IgD-negative memory B cell (primary cell): Measurements from ENCODE around the gene CIBAR2. TPM values are rescaled to one million over a fixed set of nuclear protein-coding genes. Genes with fewer than 3 reads are reported as not detected.
A peak's percentile ranks its signal among the peaks of the same experiment; 100 is the strongest.

Source experiments
- H3K27ac Mint-ChIP-seq, 3 donors: one replicate each; pipeline ENCODE4 v1.8.0; 2020 to 2022; ENCODE audit warnings: mild to moderate bottlenecking in 3 of 3, mixed read lengths in 3 of 3, moderate library complexity in 1 of 3
- H3K27me3 Mint-ChIP-seq: one replicate; pipeline ENCODE4 v1.8.0; 2021; ENCODE audit warnings: mixed read lengths
- H3K36me3 Mint-ChIP-seq: one replicate; pipeline ENCODE4 v1.8.0; 2020; ENCODE audit warnings: mild to moderate bottlenecking, mixed read lengths
- H3K4me1 Mint-ChIP-seq, 3 donors: one replicate each; pipeline ENCODE4 v1.8.0; 2020 to 2022; ENCODE audit warnings: mixed read lengths in 3 of 3, mild to moderate bottlenecking in 1 of 3
- H3K4me3 Mint-ChIP-seq, 4 donors: one replicate each; pipeline ENCODE4 v1.8.0; 2020 to 2022; ENCODE audit warnings: mild to moderate bottlenecking in 4 of 4, mixed read lengths in 4 of 4, moderate library complexity in 3 of 4
- H3K9me3 Mint-ChIP-seq, 3 donors: one replicate each; pipeline ENCODE4 v1.8.0; 2020 to 2021; ENCODE audit warnings: mixed read lengths in 3 of 3, mild to moderate bottlenecking in 1 of 3
- polyA plus RNA-seq: library from polyadenylated mRNA; unstranded; fragments of 300-500 nt; fragmentation: Illumina TruSeq; gene quantifications from one replicate; pipeline ENCODE4 v1.2.3, GENCODE V29; 2021

CIBAR2 gene
- polyA plus RNA-seq, 1 donor from 2014 or later: not detected

- H3K27ac Mint-ChIP-seq: no peak overlapping the region
- H3K27me3 Mint-ChIP-seq: peaks cover 7% of the 10 kb centered on the region
- H3K36me3 Mint-ChIP-seq: no peaks in the 10 kb centered on the region
- H3K9me3 Mint-ChIP-seq: peaks cover 0 to 5% (median 0%) of the 10 kb centered on the region in 3 donors
- H3K4me3 Mint-ChIP-seq: no peak overlapping the region
- H3K4me1 Mint-ChIP-seq: no peaks in the 10 kb centered on the region
Observed at GRCh38 chr16:85149776-85150175, 37.5 kb upstream of the CIBAR2 start.

GRCh38 chr16:85148931-85149330 lies 36.7 kb upstream of the CIBAR2 start:
- Mint-ChIP-seq H3K4me1 (no peaks in the 10 kb centered on the region), H3K4me3 (no peak overlapping the region), H3K9me3 (peaks cover 0 to 5% (median 0%) of the 10 kb centered on the region in 3 donors), H3K27ac (no peak overlapping the region), H3K36me3 (no peaks in the 10 kb centered on the region), H3K27me3 (peaks cover 7% of the 10 kb centered on the region)

- H3K4me3 Mint-ChIP-seq: no peak overlapping the region
- H3K4me1 Mint-ChIP-seq: no peaks in the 10 kb centered on the region
- no peaks in the 10 kb centered on the region for H3K36me3 Mint-ChIP-seq
- peaks cover 0 to 5% (median 0%) of the 10 kb centered on the region in 3 donors for H3K9me3 Mint-ChIP-seq
- H3K27me3 Mint-ChIP-seq: peaks cover 7% of the 10 kb centered on the region
- no peak overlapping the region for H3K27ac Mint-ChIP-seq
Observed at GRCh38 chr16:85146922-85147651, 34.8 kb upstream of the CIBAR2 start.

GRCh38 chr16:85146532-85146797 lies 34.2 kb upstream of the CIBAR2 start:
- no peaks in the 10 kb centered on the region for H3K4me1 Mint-ChIP-seq
- no peaks in the 10 kb centered on the region for H3K36me3 Mint-ChIP-seq
- peaks cover 0 to 5% (median 0%) of the 10 kb centered on the region in 3 donors for H3K9me3 Mint-ChIP-seq
- H3K27me3 Mint-ChIP-seq: peaks cover 7% of the 10 kb centered on the region
- H3K27ac Mint-ChIP-seq: no peak overlapping the region
- no peak overlapping the region for H3K4me3 Mint-ChIP-seq

- Mint-ChIP-seq H3K9me3 (peaks cover 0 to 5% (median 0%) of the 10 kb centered on the region in 3 donors), H3K4me1 (no peaks in the 10 kb centered on the region), H3K36me3 (no peaks in the 10 kb centered on the region), H3K4me3 (no peak overlapping the region), H3K27ac (no peak overlapping the region), H3K27me3 (peaks cover 9% of the 10 kb centered on the region)
Observed at GRCh38 chr16:85145734-85146531, 33.7 kb upstream of the CIBAR2 start.

- Mint-ChIP-seq H3K27me3 (peaks cover 5% of the 10 kb centered on the region), H3K36me3 (no peaks in the 10 kb centered on the region), H3K27ac (no peak overlapping the region), H3K4me3 (no peak overlapping the region), H3K4me1 (no peaks in the 10 kb centered on the region), H3K9me3 (no peaks in the 10 kb centered on the region)
Observed at GRCh38 chr16:85145188-85145587, 32.9 kb upstream of the CIBAR2 start.

- H3K9me3 Mint-ChIP-seq: peaks cover 0 to 2% (median 0%) of the 10 kb centered on the region in 3 donors
- H3K27ac Mint-ChIP-seq: peak overlapping the region in 1 of 3 donors; percentile 53
- H3K4me3 Mint-ChIP-seq: peak overlapping the region in 1 of 4 donors; percentile 41
Observed at GRCh38 chr16:85144026-85144915, 32.0 kb upstream of the CIBAR2 start.

GRCh38 chr16:85142771-85143211 lies 30.5 kb upstream of the CIBAR2 start:
- Mint-ChIP-seq H3K4me1 (peaks cover 0 to 8% (median 0%) of the 10 kb centered on the region in 3 donors), H3K27ac (no peak overlapping the region), H3K36me3 (peaks cover 3% of the 10 kb centered on the region), H3K4me3 (no peak overlapping the region), H3K9me3 (peaks cover 0 to 2% (median 0%) of the 10 kb centered on the region in 3 donors), H3K27me3 (peaks cover 22% of the 10 kb centered on the region)

More at GRCh38 chr16:85144026-85144915, 32.0 kb upstream of the CIBAR2 start:
- Mint-ChIP-seq H3K36me3 (peaks cover 3% of the 10 kb centered on the region), H3K4me1 (peaks cover 0 to 2% (median 0%) of the 10 kb centered on the region in 3 donors), H3K27me3 (peaks cover 9% of the 10 kb centered on the region)

- Mint-ChIP-seq H3K27me3 (peaks cover 24% of the 10 kb centered on the region), H3K4me1 (peaks cover 0 to 10% (median 0%) of the 10 kb centered on the region in 3 donors), H3K9me3 (peaks cover 0 to 2% (median 0%) of the 10 kb centered on the region in 3 donors), H3K4me3 (no peak overlapping the region), H3K27ac (no peak overlapping the region), H3K36me3 (peaks cover 3% of the 10 kb centered on the region)
Observed at GRCh38 chr16:85142129-85142513, 29.8 kb upstream of the CIBAR2 start.

- Mint-ChIP-seq H3K4me1 (peaks cover 2 to 13% (median 3%) of the 10 kb centered on the region in 3 donors), H3K9me3 (peaks cover 0 to 2% (median 0%) of the 10 kb centered on the region in 3 donors), H3K27me3 (peaks cover 28% of the 10 kb centered on the region), H3K4me3 (no peak overlapping the region), H3K36me3 (peaks cover 3% of the 10 kb centered on the region), H3K27ac (no peak overlapping the region)
Observed at GRCh38 chr16:85141491-85142128, 29.3 kb upstream of the CIBAR2 start.

GRCh38 chr16:85140455-85141012 lies 28.3 kb upstream of the CIBAR2 start:
- peaks cover 0 to 2% (median 0%) of the 10 kb centered on the region in 3 donors for H3K9me3 Mint-ChIP-seq
- no peak overlapping the region for H3K4me3 Mint-ChIP-seq
- H3K27ac Mint-ChIP-seq: no peak overlapping the region
- peaks cover 4 to 13% (median 8%) of the 10 kb centered on the region in 3 donors for H3K4me1 Mint-ChIP-seq
- H3K27me3 Mint-ChIP-seq: peaks cover 35% of the 10 kb centered on the region
- peaks cover 3% of the 10 kb centered on the region for H3K36me3 Mint-ChIP-seq

- Mint-ChIP-seq H3K36me3 (peaks cover 3% of the 10 kb centered on the region), H3K27me3 (peaks cover 35% of the 10 kb centered on the region), H3K9me3 (peaks cover 0 to 2% (median 0%) of the 10 kb centered on the region in 3 donors), H3K27ac (no peak overlapping the region), H3K4me3 (no peak overlapping the region), H3K4me1 (peaks cover 4 to 13% (median 8%) of the 10 kb centered on the region in 3 donors)
Observed at GRCh38 chr16:85139881-85140339, 27.6 kb upstream of the CIBAR2 start.

GRCh38 chr16:85138825-85139627 lies 26.8 kb upstream of the CIBAR2 start:
- peaks cover 3% of the 10 kb centered on the region for H3K36me3 Mint-ChIP-seq
- peaks cover 35% of the 10 kb centered on the region for H3K27me3 Mint-ChIP-seq
- peak overlapping the region in 1 of 4 donors; percentile 82 for H3K4me3 Mint-ChIP-seq
- peaks cover 4 to 13% (median 8%) of the 10 kb centered on the region in 3 donors for H3K4me1 Mint-ChIP-seq
- peaks cover 0 to 2% (median 0%) of the 10 kb centered on the region in 3 donors for H3K9me3 Mint-ChIP-seq
- no peak overlapping the region for H3K27ac Mint-ChIP-seq
